ENCODE data around the gene VIT.

Gene VIT

GRCh38 chr2:36771671-36772070 lies 75.2 kb downstream of the VIT start:
- no peak for DNase-seq

GRCh38 chr2:36773947-36774346 lies 77.4 kb downstream of the VIT start:
- no peak for DNase-seq

GRCh38 chr2:36775261-36775660 lies 78.8 kb downstream of the VIT start:
- no peak for DNase-seq

- no peak for DNase-seq
Observed at GRCh38 chr2:36775806-36776205, 79.3 kb downstream of the VIT start.

- DNase-seq = no peak
Observed at GRCh38 chr2:36777272-36777671, 80.8 kb downstream of the VIT start.

- no peak for DNase-seq
Observed at GRCh38 chr2:36777788-36778187, 81.3 kb downstream of the VIT start.

GRCh38 chr2:36779462-36779861 lies 83.0 kb downstream of the VIT start:
- DNase-seq = no peak

GRCh38 chr2:36780231-36780839 lies 83.8 kb downstream of the VIT start:
- no peak for DNase-seq

GRCh38 chr2:36781907-36782720 lies 85.6 kb downstream of the VIT start:
- no peak for DNase-seq

- no peak for DNase-seq
Observed at GRCh38 chr2:36783246-36783645, 86.7 kb downstream of the VIT start.

- DNase-seq = peak; percentile 12
Observed at GRCh38 chr2:36785179-36785795, 88.8 kb downstream of the VIT start.

GRCh38 chr2:36789181-36789804 lies 92.8 kb downstream of the VIT start:
- DNase-seq = no peak

GRCh38 chr2:36792951-36793350 lies 96.4 kb downstream of the VIT start:
- DNase-seq = no peak

GRCh38 chr2:36797324-36798070 lies 101.0 kb downstream of the VIT start:
- DNase-seq = no peak

GRCh38 chr2:36798724-36799123 lies 102.2 kb downstream of the VIT start:
- DNase-seq = no peak

GRCh38 chr2:36800381-36800780 lies 103.9 kb downstream of the VIT start:
- DNase-seq = no peak

- no peak for DNase-seq
Observed at GRCh38 chr2:36801088-36801487, 104.6 kb downstream of the VIT start.

GRCh38 chr2:36802952-36803351 lies 106.4 kb downstream of the VIT start:
- DNase-seq = no peak

- no peak for DNase-seq
Observed at GRCh38 chr2:36805635-36806224, 109.2 kb downstream of the VIT start.

- DNase-seq = no peak
Observed at GRCh38 chr2:36807223-36807886, 110.8 kb downstream of the VIT start.

GRCh38 chr2:36808386-36809068 lies 112.0 kb downstream of the VIT start:
- DNase-seq = no peak
